Measurements from ENCODE around the gene MFSD6L. TPM values are rescaled to one million over a fixed set of nuclear protein-coding genes. Genes with fewer than 3 reads are reported as not detected.
"Not testable (repeated sequence)": the region's sequence is repeated elsewhere in the genome, so short reads cannot be mapped to it uniquely, and the experiment has no call there.

The MFSD6L gene
- total RNA-seq, 1 donor from 2014 or later, result not detected

DNA sequence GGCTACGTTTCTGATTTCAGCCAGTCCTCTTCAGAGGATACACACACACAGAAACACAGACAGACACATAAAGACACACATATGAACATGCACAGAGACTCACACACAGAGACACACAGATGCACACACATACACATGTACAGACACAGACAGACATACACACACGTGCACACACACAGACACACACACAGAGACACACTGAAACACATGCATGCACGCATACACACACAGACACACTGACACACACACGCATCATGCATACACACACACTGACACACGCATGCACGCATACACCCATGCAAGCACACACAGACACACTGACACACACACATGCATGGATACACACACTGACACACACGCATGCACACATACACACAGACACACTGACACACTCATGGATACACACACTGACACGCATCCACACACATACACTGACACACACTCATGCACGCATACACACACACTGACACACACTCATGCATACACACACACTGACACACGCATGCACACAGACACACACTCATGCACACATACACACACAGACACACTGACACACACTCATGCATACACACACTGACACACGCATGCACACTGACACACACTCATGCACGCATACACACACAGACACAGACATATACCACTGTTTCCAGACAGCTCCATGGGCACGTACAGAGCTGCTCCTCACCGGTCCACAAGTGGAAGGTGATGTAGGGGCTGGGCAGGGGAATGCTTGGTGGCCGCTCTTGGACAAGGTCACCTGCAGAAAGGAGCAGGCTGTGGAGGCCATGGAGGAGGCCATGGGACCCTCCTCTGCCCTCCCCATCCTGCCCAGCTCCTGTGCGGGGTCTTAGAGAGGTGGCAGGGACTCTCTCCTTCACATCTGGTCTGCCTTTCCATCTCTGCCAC lies 30.1 kb upstream of the MFSD6L start:
- intact Hi-C loops (cut with micrococcal nuclease), result no loop called here
- ATAC-seq, result no peak
- DNase-seq, result no peak

DNA sequence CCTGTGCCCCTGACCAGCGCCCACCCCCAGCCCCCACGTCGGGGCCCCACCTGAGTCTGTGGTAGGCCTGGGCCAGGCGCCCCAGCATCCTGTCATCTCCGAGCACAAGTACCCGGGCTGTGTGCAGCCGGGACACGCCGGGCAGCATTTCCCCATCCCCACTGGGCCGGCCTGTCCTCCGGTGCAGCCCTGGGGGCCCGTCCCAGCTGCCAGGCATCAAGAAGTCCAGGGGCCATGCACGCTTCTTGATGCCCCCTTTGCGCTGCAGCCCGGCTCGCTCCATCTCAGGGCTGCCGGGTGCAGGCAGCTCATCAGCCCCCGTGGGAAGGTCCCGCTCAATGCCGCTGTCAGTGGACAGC lies 29.3 kb upstream of the MFSD6L start:
- ATAC-seq (no peak), DNase-seq (no peak)
- intact Hi-C loops (cut with micrococcal nuclease), result no loop called here

DNA sequence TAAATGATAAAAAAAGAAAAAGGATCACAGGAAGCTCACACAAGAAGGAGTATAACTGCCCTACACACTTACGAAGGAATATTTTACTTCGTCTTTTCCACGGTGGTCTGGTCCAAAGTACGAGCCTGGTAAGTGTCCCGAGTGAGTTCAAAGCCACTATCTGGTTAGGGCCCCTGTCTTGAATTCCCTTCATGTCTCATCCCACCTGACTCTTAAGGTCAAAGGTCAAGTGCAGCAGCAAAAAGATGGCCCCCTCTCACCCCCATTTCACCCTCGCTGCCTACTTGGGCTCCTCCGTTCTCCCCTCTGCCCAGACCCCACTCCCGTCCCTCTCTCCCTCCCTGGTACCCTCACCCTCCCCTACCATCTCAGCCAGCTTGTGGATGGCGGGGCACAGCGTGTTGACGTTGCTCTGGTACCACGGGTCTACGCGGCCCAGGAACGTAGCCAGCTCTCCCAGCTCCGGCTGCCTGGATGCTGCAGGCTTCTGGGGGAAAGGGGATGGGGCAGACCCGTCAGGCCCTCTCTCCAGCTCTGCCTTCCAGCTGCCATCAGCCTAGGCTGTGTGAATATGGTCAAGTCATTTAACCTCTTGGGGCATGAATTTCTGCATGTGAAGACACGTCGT lies 27.8 kb upstream of the MFSD6L start:
- no peak for DNase-seq
- intact Hi-C loops (cut with micrococcal nuclease), result no loop called here
- ATAC-seq, result no peak

DNA sequence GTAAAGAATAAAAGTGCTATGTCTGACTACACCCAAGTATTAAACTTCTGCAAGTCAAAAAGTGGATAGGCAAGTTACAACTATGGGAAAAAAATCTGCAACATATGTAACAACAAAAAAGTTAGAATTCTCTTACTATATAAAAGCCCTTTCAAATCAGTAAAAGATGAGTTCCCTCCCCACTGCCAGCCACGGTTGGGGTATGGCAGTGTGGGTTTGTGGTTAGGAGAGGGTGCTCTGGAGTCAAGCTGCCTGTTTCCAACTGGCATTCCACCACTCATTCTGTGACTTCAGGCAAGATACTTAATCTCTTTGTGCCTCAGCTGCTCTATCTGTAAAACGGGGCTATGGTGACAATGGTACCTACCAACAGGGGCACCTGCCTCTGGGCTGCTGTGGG lies 26.6 kb upstream of the MFSD6L start:
- intact Hi-C loops (cut with micrococcal nuclease), result no loop called here
- ATAC-seq (no peak), DNase-seq (no peak)

DNA sequence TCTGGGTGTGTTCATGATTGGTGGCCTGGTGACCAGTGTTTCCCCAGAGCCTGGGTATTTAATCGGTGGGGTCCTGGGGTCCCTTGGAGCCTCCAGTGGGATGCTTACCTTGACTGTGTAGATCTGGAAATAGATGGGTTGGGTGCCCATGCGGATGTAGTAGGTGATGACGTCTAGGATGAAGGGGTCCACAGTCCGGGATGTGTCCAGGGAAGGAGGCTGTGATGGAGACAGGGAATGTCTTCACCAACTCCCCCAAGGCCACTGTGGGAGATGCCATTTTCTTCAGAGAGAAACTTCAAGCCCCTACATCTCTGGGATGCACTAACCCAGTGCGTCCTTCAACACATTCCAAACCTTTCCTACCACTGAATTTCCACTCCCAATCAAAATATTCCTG lies 24.1 kb upstream of the MFSD6L start:
- intact Hi-C loops (cut with micrococcal nuclease), result no loop called here
- DNase-seq (no peak), ATAC-seq (no peak)

DNA sequence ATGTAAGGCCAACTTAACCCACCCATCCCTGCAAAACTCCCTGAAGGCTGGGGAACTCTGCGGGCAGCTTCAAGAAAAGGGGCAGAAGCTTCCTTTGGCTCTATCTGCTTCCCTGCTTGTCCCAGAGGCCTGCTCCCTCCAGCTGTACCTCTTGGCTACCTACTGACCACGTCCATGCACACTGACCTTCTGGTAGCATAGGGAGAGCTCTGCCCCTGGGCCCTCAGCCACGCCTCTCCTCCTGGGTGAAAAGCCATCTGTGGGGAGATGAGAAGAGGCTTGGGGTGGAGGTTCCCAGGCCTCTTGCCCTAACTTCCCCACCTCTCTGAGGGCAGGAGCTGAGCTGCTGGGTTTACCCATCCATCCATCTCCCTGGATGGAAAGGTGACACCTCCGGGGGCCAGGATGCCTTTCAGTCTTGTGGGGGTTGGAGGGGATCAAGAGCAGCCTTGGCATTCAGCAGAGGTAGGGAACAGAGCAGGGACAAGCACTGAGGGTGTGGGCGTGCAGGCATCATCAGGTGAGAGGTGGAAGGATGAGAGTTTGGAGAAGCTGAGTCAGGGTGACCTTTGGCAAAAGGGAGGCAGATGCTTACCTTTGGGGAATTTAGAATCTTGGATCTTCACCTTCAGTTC lies 23.4 kb upstream of the MFSD6L start:
- ATAC-seq (no peak), DNase-seq (no peak)
- intact Hi-C loops (cut with micrococcal nuclease), result no loop called here

- DNase-seq (no peak), ATAC-seq (no peak)
- intact Hi-C loops (cut with micrococcal nuclease), result no loop called here
These were observed 22.4 kb upstream of the MFSD6L start for GRCh38 chr17:8821446-8822105.

DNA sequence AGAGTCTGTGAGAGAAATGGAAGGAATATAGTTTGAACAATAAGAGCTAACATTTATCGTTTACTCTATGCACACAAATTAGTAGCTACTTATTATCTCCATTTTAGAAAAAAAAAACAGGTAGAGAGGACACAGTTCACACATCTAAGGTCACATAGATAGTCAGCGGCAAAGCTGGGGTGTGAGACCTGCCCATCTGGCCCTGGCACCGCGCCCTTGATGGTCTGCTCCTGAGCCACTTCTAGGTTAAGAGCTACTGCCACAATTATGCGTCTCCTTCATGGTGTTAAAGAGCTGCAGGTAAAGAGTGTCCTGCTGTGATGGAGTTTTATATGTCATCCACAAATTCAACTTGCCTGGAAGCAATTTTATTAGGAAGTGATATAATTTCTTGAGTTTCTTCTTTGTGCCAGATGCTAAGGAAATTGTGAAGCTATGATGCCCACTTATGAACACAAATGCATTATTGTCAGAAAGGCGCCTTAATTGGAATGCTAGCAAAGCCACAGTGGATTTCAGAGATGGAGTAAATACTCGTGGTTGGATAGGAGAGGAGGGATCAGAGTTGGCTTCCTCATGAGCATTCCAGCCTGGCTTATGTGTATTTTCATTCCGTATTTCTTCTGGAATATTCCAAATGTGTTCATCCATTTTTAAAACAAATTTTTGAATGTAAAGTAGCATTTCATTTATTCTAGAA lies 21.3 kb upstream of the MFSD6L start:
- ATAC-seq, result no peak
- DNase-seq, result no peak
- intact Hi-C loops (cut with micrococcal nuclease), result no loop called here

DNA sequence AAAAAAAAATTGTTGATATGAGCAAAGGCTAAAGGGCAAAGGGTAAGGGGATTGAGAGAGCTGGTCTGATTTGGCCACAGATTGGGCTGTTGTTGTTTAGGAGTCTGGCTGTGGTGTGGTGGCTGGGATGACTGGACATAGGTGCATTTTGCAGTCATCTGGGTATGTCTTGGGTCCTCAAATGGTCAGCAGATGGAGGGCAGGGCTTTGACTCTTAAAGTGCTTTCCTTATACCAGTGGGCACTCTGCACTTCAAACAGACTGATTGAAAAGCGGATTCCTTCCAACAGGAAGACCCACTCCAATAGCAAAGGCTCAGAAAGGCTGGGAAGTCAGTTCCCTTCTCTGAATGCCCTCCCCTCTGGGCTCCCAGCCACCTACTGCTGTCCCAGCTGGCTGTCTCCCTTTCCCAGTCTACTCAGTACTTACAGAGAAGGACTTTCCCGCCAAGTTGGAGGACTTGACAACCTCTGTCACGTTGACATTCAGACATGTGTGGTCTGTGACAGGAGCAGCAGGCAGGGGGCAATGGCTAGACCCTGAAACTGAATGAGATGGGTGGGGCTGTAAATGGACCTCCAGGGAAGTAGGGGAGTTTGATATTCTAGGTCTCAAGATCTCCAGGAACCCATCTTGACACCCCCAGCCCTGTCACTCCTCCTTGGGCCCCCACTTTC lies 19.6 kb upstream of the MFSD6L start:
- intact Hi-C loops (cut with micrococcal nuclease), result no loop called here
- ATAC-seq (no peak), DNase-seq (no peak)

- ATAC-seq (no peak), DNase-seq (no peak)
- intact Hi-C loops (cut with micrococcal nuclease), result no loop called here
These were observed 18.9 kb upstream of the MFSD6L start for GRCh38 chr17:8818047-8818446.

GRCh38 chr17:8806926-8807550 lies 7.9 kb upstream of the MFSD6L start:
- intact Hi-C loops (cut with micrococcal nuclease), result loop anchor here (10.0 kb wide), 1 partner anchor 88 kb away; no protein-coding TSS in a partner anchor
- DNase-seq (no peak), ATAC-seq (no peak)

- DNase-seq (no peak), ATAC-seq (no peak)
- intact Hi-C loops (cut with micrococcal nuclease), result loop anchor here (10.0 kb wide), 1 partner anchor 88 kb away; no protein-coding TSS in a partner anchor
These were observed 7.2 kb upstream of the MFSD6L start for GRCh38 chr17:8806253-8806925.

DNA sequence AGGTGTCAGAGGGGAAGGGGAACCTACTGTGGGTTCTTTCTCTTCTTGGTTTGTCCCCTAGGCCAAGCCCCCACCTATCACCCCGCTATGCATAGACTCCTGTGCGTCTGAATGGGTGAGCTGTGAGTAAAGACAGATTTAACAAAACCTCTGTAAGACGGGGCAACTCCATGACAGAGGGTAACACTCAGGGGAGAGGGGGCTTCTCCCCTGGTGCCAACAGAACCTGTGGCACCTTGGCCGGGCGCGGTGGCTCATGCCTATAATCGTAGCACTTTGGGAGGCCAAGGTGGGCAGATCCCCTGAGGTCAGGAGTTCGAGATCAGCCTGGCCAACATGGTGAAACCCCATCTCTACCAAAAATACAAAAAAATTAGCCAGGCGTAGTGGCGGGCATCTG lies 6.2 kb upstream of the MFSD6L start:
- not testable (repeated sequence) for ATAC-seq, DNase-seq
- intact Hi-C loops (cut with micrococcal nuclease), result loop anchor here (10.0 kb wide), 1 partner anchor 89 kb away; no protein-coding TSS in a partner anchor

- ATAC-seq (peak; percentile 68), DNase-seq (no peak)
- intact Hi-C loops (cut with micrococcal nuclease), result loop anchor here (10.0 kb wide), 1 partner anchor 91 kb away; no protein-coding TSS in a partner anchor
These were observed 4.6 kb upstream of the MFSD6L start for GRCh38 chr17:8803531-8804420.

- ATAC-seq, result no peak
- intact Hi-C loops (cut with micrococcal nuclease), result loop anchor here (10.0 kb wide), 1 partner anchor 94 kb away; no protein-coding TSS in a partner anchor
- no peak for DNase-seq
These were observed 2.1 kb upstream of the MFSD6L start for GRCh38 chr17:8801135-8801840.

GRCh38 chr17:8800656-8801055 lies 1.5 kb upstream of the MFSD6L start:
- intact Hi-C loops (cut with micrococcal nuclease), result loop anchor here (10.0 kb wide), 1 partner anchor 94 kb away; no protein-coding TSS in a partner anchor
- ATAC-seq, result no peak
- DNase-seq, result no peak

All from left ventricle myocardium superior (tissue), 1 donor.